HG03135 (cell line): ENCODE measurements around the gene VAT1.

Experiments
- ATAC-seq: cut with Tn5 transposase; IDR thresholded peaks from one replicate; pipeline ENCODE4 v1.9.1; 2021; ENCODE audit warnings: mild to moderate bottlenecking, moderate library complexity; ENCODE audit not compliant: unreplicated experiment

The VAT1 gene

GRCh38 chr17:43027091-43028032 is 5.2 kb upstream of the VAT1 start:
- ATAC-seq = no peak

- ATAC-seq = no peak
These were observed 4.4 kb upstream of the VAT1 start for GRCh38 chr17:43026595-43026994.

- no peak for ATAC-seq
These were observed 3.8 kb upstream of the VAT1 start for GRCh38 chr17:43025766-43026537.

- no peak for ATAC-seq
These were observed 3.1 kb upstream of the VAT1 start for GRCh38 chr17:43025290-43025657.

- peak; percentile 47 for ATAC-seq
These were observed 2.5 kb upstream of the VAT1 start, which contains the start of gene RND2 for GRCh38 chr17:43024407-43025289. RND2 (plus strand) TSS chr17:43025231; CDS start chr17:43025348, 117 bp downstream.

- no peak for ATAC-seq
These were observed 1.1 kb downstream of the VAT1 start for GRCh38 chr17:43020789-43021740.

- no peak for ATAC-seq
These were observed 2.1 kb downstream of the VAT1 start for GRCh38 chr17:43020030-43020621.

- no peak for ATAC-seq
These were observed 2.8 kb downstream of the VAT1 start for GRCh38 chr17:43019418-43019817.

GRCh38 chr17:43018932-43019331 is 3.3 kb downstream of the VAT1 start:
- no peak for ATAC-seq

GRCh38 chr17:43018008-43018853 is 4.0 kb downstream of the VAT1 start:
- no peak for ATAC-seq

GRCh38 chr17:43016216-43016615 is 6.0 kb downstream of the VAT1 start:
- ATAC-seq = no peak

GRCh38 chr17:43015579-43015978 is 6.6 kb downstream of the VAT1 start:
- ATAC-seq = no peak

GRCh38 chr17:43014649-43015542 is 7.3 kb downstream of the VAT1 start:
- ATAC-seq = no peak

- ATAC-seq = no peak
These were observed 8.1 kb downstream of the VAT1 start for GRCh38 chr17:43014020-43014648.

- no peak for ATAC-seq
These were observed 8.9 kb downstream of the VAT1 start for GRCh38 chr17:43013296-43013695.

GRCh38 chr17:43011728-43012472 is 10.3 kb downstream of the VAT1 start:
- ATAC-seq = no peak
